GM19099 (cell line): ENCODE results near the gene TRAK1.

Source experiments
- POLR2A ChIP-seq: IDR thresholded peaks from 3 replicates; pipeline ENCODE4 v1.6.1; 2011; ENCODE audit warnings: low read depth; ENCODE audit not compliant: insufficient read length; ENCODE audit errors: extremely low read depth

The TRAK1 gene

GRCh38 chr3:42225486-42226363, 134.6 kb downstream of the TRAK1 start:
- no peak for TF ChIP-seq POLR2A

GRCh38 chr3:42226470-42227425, 135.6 kb downstream of the TRAK1 start:
- no peak for TF ChIP-seq POLR2A

GRCh38 chr3:42228796-42229195, 137.6 kb downstream of the TRAK1 start:
- no peak for TF ChIP-seq POLR2A

GRCh38 chr3:42229266-42229941, 138.2 kb downstream of the TRAK1 start:
- no peak for TF ChIP-seq POLR2A

GRCh38 chr3:42229942-42230688, 139.0 kb downstream of the TRAK1 start:
- no peak for TF ChIP-seq POLR2A

- TF ChIP-seq POLR2A = no peak
These were observed 139.7 kb downstream of the TRAK1 start for GRCh38 chr3:42230860-42231259.

GRCh38 chr3:42235532-42235931, 144.4 kb downstream of the TRAK1 start:
- TF ChIP-seq POLR2A = no peak

GRCh38 chr3:42236611-42237010, 145.5 kb downstream of the TRAK1 start:
- TF ChIP-seq POLR2A = no peak

- no peak for TF ChIP-seq POLR2A
These were observed 154.9 kb downstream of the TRAK1 start for GRCh38 chr3:42246091-42246490.

- no peak for TF ChIP-seq POLR2A
These were observed 156.4 kb downstream of the TRAK1 start for GRCh38 chr3:42247576-42248027.

GRCh38 chr3:42250761-42251160, 159.6 kb downstream of the TRAK1 start:
- no peak for TF ChIP-seq POLR2A

- TF ChIP-seq POLR2A = no peak
These were observed 163.4 kb downstream of the TRAK1 start for GRCh38 chr3:42254566-42254965.

- no peak for TF ChIP-seq POLR2A
These were observed 165.1 kb downstream of the TRAK1 start for GRCh38 chr3:42256135-42256819.

- TF ChIP-seq POLR2A = no peak
These were observed 165.8 kb downstream of the TRAK1 start for GRCh38 chr3:42257007-42257406.
